Right lobe of liver (tissue), 6 donors: Measurements from ENCODE around the gene LVRN. TPM values are rescaled to one million over a fixed set of nuclear protein-coding genes. Genes with fewer than 3 reads are reported as not detected.

Source experiments
- ATAC-seq, 4 donors: fragments of 200-7000 bp; cut with Tn5 transposase; one replicate each; pipeline ENCODE4 v1.9.1; 2020; ENCODE audit warnings: mild to moderate bottlenecking in 4 of 4, moderate library complexity in 4 of 4
- DNase-seq, 3 donors: peaks; one replicate each; pipeline ENCODE4 v3.0.0-alpha.2; 2020
- H3K27ac ChIP-seq, 3 donors: fragments of 200-600 bp; one replicate each; pipeline ENCODE4 v1.8.0; 2022
- H3K27me3 ChIP-seq, 2 donors: fragments of 200-600 bp; one replicate each; pipeline ENCODE4 v1.8.0; 2022
- H3K36me3 ChIP-seq, 4 donors: fragments of 200-600 bp; sonication (generic) in 1 of 4; one replicate each; pipeline versions ENCODE4 v1.5.1 to v1.8.0; 2017 to 2022; ENCODE audit warnings: control low read depth in 1 of 4
- H3K4me1 ChIP-seq, 4 donors: fragments of 200-600 bp; sonication (generic) in 1 of 4; one replicate each; pipeline versions ENCODE4 v1.5.1 to v1.8.0; 2017 to 2022; ENCODE audit warnings: control low read depth in 1 of 4
- H3K4me3 ChIP-seq, 3 donors: fragments of 200-600 bp; one replicate each; pipeline ENCODE4 v1.8.0; 2022
- H3K9me3 ChIP-seq, 4 donors: fragments of 200-600 bp; sonication (generic) in 1 of 4; one replicate each; pipeline versions ENCODE4 v1.5.1 to v1.8.0; 2017 to 2022; ENCODE audit warnings: control low read depth in 1 of 4
- CTCF ChIP-seq, 4 donors: fragments of 200-600 bp in 3 of 4; fragments of 450-650 bp in 1 of 4; IDR thresholded peaks; one replicate each; pipeline versions ENCODE4 v1.5.1 to v1.8.0; 2016 to 2022; ENCODE audit warnings: antibody characterized with exemption in 4 of 4, mild to moderate bottlenecking in 2 of 4
- POLR2A ChIP-seq: fragments of 450-650 bp; IDR thresholded peaks from one replicate; pipeline ENCODE4 v1.6.1; 2017; ENCODE audit warnings: antibody characterized with exemption, mild to moderate bottlenecking
- WGBS: methylation state at CpG from one replicate; pipeline ENCODE4 v1.1.6; 2018; ENCODE audit warnings: low coverage, low lambda C conversion rate; ENCODE audit not compliant: insufficient coverage; ENCODE audit errors: missing lambda C conversion rate; 5-methylcytosine and 5-hydroxymethylcytosine counted together
- intact Hi-C, 2 donors: fragments of 100-400 bp; cut with DNase I; formaldehyde crosslinking; loops; one replicate each; pipeline versions ENCODE4 v1.11.2 to v1.14.1; 2022
- total RNA-seq, 6 experiments: library from RNA; depleted of rRNA in 2 of 6; stranded (reverse); fragments of >200 nt in 2 of 6; fragmentation: NEBNext Ultra II Directional in 3 of 6; extraction: Animal tissue kit (Norgen Biotek cat#: 25700) in 3 of 6; gene quantifications; one replicate each; pipeline versions ENCODE4 v1.1.0 to v1.2.4, GENCODE V29; 2016 to 2023
- donor health status: DM: no; HTN: yes; CAD: no.
- donor health status: DM: no; HTN: no; CAD: no.
- donor health status: DM: no; HTN: no; CAD: no.
- donor health status: DM: no; HTN: yes; CAD: no.
- donor health status: DM: no; HTN: yes; CAD: no.

The LVRN gene
- total RNA-seq, 6 experiments from 2014 or later = 0.07 to 0.11 TPM; not detected in 4

GRCh38 chr5:115992848-115993350 lies 30.6 kb downstream of the LVRN start:
- no peak for TF ChIP-seq CTCF (IDR thresholded peaks at IDR 0.05)
- no peak for TF ChIP-seq POLR2A
- ATAC-seq = no peak
- intact Hi-C loops = no loop called here
- WGBS = 59% methylated on average over 5 of the region's 5 CpGs
- Histone ChIP-seq H3K4me1 (no peaks in the 10 kb centered on the region), H3K4me3 (no peak overlapping the region), H3K36me3 (no peaks in the 10 kb centered on the region), H3K27ac (no peak overlapping the region), H3K9me3 (no peaks in the 10 kb centered on the region), H3K27me3 (no peaks in the 10 kb centered on the region)
- no peak for DNase-seq

- Histone ChIP-seq H3K4me3 (no peak overlapping the region), H3K36me3 (no peaks in the 10 kb centered on the region), H3K27me3 (no peaks in the 10 kb centered on the region), H3K4me1 (no peaks in the 10 kb centered on the region), H3K27ac (no peak overlapping the region), H3K9me3 (no peaks in the 10 kb centered on the region)
- 68% methylated on average over 6 of the region's 6 CpGs for WGBS
- TF ChIP-seq CTCF (IDR thresholded peaks at IDR 0.05) (no peak), POLR2A (no peak)
- ATAC-seq = no peak
- DNase-seq = no peak
- intact Hi-C loops = no loop called here
These were observed 33.1 kb downstream of the LVRN start for GRCh38 chr5:115995351-115995750.

GRCh38 chr5:116002116-116002906 lies 40.0 kb downstream of the LVRN start:
- Histone ChIP-seq H3K9me3 (no peaks in the 10 kb centered on the region), H3K4me1 (no peaks in the 10 kb centered on the region), H3K27me3 (no peaks in the 10 kb centered on the region), H3K36me3 (no peaks in the 10 kb centered on the region), H3K27ac (no peak overlapping the region), H3K4me3 (no peak overlapping the region)
- TF ChIP-seq CTCF (IDR thresholded peaks at IDR 0.05) (no peak), POLR2A (no peak)
- WGBS = 64% methylated on average over 6 of the region's 6 CpGs
- intact Hi-C loops = no loop called here
- DNase-seq (no peak), ATAC-seq (no peak)

- Histone ChIP-seq H3K27ac (no peak overlapping the region), H3K4me3 (no peak overlapping the region), H3K4me1 (no peaks in the 10 kb centered on the region), H3K27me3 (no peaks in the 10 kb centered on the region), H3K9me3 (no peaks in the 10 kb centered on the region), H3K36me3 (no peaks in the 10 kb centered on the region)
- TF ChIP-seq POLR2A (no peak), CTCF (IDR thresholded peaks at IDR 0.05) (no peak)
- no peak for ATAC-seq
- 65% methylated on average over 3 of the region's 3 CpGs for WGBS
- intact Hi-C loops = no loop called here
- DNase-seq = no peak
These were observed 42.0 kb downstream of the LVRN start for GRCh38 chr5:116004248-116004647.
